ENCODE results near the gene SOX30. TPM values are rescaled to one million over a fixed set of nuclear protein-coding genes. Genes with fewer than 3 reads are reported as not detected.

SOX30 gene
- total RNA-seq, 1 donor from 2014 or later: 0.17 TPM

DNA sequence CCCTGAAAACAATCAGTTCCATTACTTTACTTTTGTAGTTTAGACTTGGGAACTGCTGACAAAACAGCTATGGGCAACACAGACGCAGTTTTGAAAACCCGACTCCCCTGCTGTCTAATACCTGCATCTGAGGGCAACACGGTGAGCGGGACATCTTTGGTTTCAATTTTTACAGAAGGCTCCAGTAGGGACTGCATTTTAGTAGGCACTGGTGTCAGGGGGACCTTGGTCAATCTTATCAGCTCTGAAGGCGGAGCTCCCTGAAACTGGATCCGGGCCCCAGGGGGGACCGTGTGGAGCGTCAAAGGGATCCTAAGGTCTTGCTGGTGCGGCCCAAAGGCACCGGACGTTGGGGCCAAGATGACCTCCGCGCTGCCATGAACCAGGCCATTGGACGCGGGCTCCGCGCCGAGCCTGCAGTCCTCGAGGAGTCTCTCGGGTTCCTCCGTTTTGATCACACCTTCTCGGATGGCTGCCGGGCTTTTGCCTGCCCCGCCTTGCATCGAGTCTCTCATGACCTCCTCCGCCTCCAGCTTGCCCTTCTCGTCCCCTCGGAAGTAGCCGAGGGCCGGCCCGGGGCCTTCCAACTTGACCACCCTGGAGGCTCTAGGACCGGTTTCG lies 1.1 kb downstream of the SOX30 start:
- no peak overlapping the region for H2AFZ ChIP-seq (replicated peaks)
- H3K79me2 ChIP-seq (ENCODE audit: low read depth): no peaks in the 10 kb centered on the region
- no peak for DNase-seq (ENCODE audit: low spot score)
- Mint-ChIP-seq H3K4me1 (peaks cover 2% of the 10 kb centered on the region), H3K4me3 (no peak overlapping the region), H3K9me3 (peaks cover 25% of the 10 kb centered on the region), H3K27ac (no peak overlapping the region), H3K36me3 (no peaks in the 10 kb centered on the region), H3K27me3 (ENCODE audit: insufficient read depth, low read depth) (peaks cover 6% of the 10 kb centered on the region)
- no peaks in the 10 kb centered on the region for H3K9me3 ChIP-seq (ENCODE audit: low read depth)
- H3K27ac ChIP-seq: no peak overlapping the region
- no peaks in the 10 kb centered on the region for H4K20me1 ChIP-seq (ENCODE audit: low read depth)
- H3K4me1 ChIP-seq: no peaks in the 10 kb centered on the region
- H3K36me3 ChIP-seq: no peaks in the 10 kb centered on the region
- H3K4me3 ChIP-seq: no peak overlapping the region
- TF ChIP-seq EZH2phosphoT487 (IDR thresholded peaks at IDR 0.05): no peak
- TF ChIP-seq EZH2 (IDR thresholded peaks at IDR 0.05): no peak
- TF ChIP-seq CTCF (IDR thresholded peaks at IDR 0.05): no peak
- no peak overlapping the region for H3K9ac ChIP-seq
- no peak overlapping the region for H3K4me2 ChIP-seq
- H3K27me3 ChIP-seq: no peaks in the 10 kb centered on the region
- H3F3A ChIP-seq (ENCODE audit: low read depth): no peaks in the 10 kb centered on the region

- Mint-ChIP-seq H3K27me3 (ENCODE audit: insufficient read depth, low read depth) (no peaks in the 10 kb centered on the region), H3K4me1 (peaks cover 2% of the 10 kb centered on the region), H3K36me3 (no peaks in the 10 kb centered on the region), H3K9me3 (peaks cover 14% of the 10 kb centered on the region), H3K27ac (no peak overlapping the region), H3K4me3 (no peak overlapping the region)
- no peaks in the 10 kb centered on the region for H3F3A ChIP-seq (ENCODE audit: low read depth)
- H3K9me3 ChIP-seq (ENCODE audit: low read depth): no peaks in the 10 kb centered on the region
- H3K4me2 ChIP-seq: no peak overlapping the region
- no peak for TF ChIP-seq EZH2 (IDR thresholded peaks at IDR 0.05)
- TF ChIP-seq CTCF (IDR thresholded peaks at IDR 0.05): no peak
- no peak for TF ChIP-seq EZH2phosphoT487 (IDR thresholded peaks at IDR 0.05)
- H2AFZ ChIP-seq (replicated peaks): no peak overlapping the region
- H4K20me1 ChIP-seq (ENCODE audit: low read depth): no peaks in the 10 kb centered on the region
- no peak for DNase-seq (ENCODE audit: low spot score)
- no peaks in the 10 kb centered on the region for H3K79me2 ChIP-seq (ENCODE audit: low read depth)
- H3K27me3 ChIP-seq: no peaks in the 10 kb centered on the region
- no peaks in the 10 kb centered on the region for H3K36me3 ChIP-seq
- no peak overlapping the region for H3K9ac ChIP-seq
- no peaks in the 10 kb centered on the region for H3K4me1 ChIP-seq
- H3K27ac ChIP-seq: no peak overlapping the region
- H3K4me3 ChIP-seq: no peak overlapping the region
These were observed 3.1 kb downstream of the SOX30 start for GRCh38 chr5:157649101-157649500.

DNA sequence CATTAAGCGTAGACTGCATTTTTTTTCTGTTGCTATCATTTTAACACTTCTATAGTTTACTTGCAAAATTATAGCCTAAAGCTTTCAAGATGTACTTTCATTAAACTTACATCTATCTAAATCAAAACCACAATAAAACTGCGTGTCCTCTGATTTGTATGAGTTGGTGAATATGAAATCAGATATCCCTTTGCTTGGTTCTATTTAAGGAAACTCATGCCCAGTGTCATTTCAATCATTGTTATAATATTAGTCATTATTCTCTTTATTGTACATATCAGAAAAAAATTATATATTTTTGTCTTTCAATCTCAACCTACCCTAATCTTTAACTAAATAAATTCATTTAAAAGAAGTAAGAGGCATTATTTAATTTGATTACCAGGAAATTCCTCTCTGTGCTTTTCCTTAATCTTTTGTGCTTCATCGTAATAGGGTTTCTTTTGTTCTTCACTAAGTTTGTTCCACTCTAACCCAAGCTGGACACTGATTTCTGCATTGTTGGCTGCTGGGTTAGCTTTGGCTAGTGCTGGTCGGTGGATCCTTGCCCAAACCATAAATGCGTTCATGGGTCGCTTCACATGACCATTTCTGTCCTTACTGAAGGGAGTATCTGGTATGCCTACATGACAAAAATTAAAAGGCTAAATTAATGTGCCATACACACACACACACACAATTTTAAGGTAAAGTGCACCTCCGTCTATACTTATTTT lies 3.8 kb downstream of the SOX30 start:
- Histone ChIP-seq H3K4me3 (no peak overlapping the region), H2AFZ (replicated peaks) (no peak overlapping the region), H3F3A (ENCODE audit: low read depth) (no peaks in the 10 kb centered on the region), H3K4me1 (no peaks in the 10 kb centered on the region), H3K9ac (no peak overlapping the region), H3K9me3 (ENCODE audit: low read depth) (no peaks in the 10 kb centered on the region), H3K79me2 (ENCODE audit: low read depth) (no peaks in the 10 kb centered on the region), H3K27me3 (no peaks in the 10 kb centered on the region), H3K27ac (no peak overlapping the region), H3K36me3 (no peaks in the 10 kb centered on the region), H4K20me1 (ENCODE audit: low read depth) (no peaks in the 10 kb centered on the region), H3K4me2 (no peak overlapping the region)
- H3K4me3 Mint-ChIP-seq: no peak overlapping the region
- TF ChIP-seq EZH2 (IDR thresholded peaks at IDR 0.05): no peak
- no peak for TF ChIP-seq CTCF (IDR thresholded peaks at IDR 0.05)
- TF ChIP-seq EZH2phosphoT487 (IDR thresholded peaks at IDR 0.05): no peak
- H3K9me3 Mint-ChIP-seq: peaks cover 12% of the 10 kb centered on the region
- no peak overlapping the region for H3K27ac Mint-ChIP-seq
- no peaks in the 10 kb centered on the region for H3K27me3 Mint-ChIP-seq (ENCODE audit: insufficient read depth, low read depth)
- no peak for DNase-seq (ENCODE audit: low spot score)
- H3K4me1 Mint-ChIP-seq: peaks cover 2% of the 10 kb centered on the region
- H3K36me3 Mint-ChIP-seq: no peaks in the 10 kb centered on the region
